C4-2B (cell line): ENCODE results near the gene LCORL.
"Not testable (repeated sequence)": the region's sequence is repeated elsewhere in the genome, so short reads cannot be mapped to it uniquely, and the experiment has no call there.

ENCODE experiments used
- H3K27ac ChIP-seq: fragments of 450-650 bp; 2 replicates; pipeline ENCODE4 v1.5.1; 2017
- ZFX ChIP-seq: fragments of 450-650 bp; IDR thresholded peaks from 2 replicates; pipeline ENCODE4 v1.6.1; 2017
- TF ChIP-seq, protein P1 (sequence below): fragments of 450-650 bp; conservative IDR thresholded peaks from 2 replicates; pipeline ENCODE4 v1.5.1; 2017; ENCODE audit warnings: mild to moderate bottlenecking

Gene LCORL

DNA sequence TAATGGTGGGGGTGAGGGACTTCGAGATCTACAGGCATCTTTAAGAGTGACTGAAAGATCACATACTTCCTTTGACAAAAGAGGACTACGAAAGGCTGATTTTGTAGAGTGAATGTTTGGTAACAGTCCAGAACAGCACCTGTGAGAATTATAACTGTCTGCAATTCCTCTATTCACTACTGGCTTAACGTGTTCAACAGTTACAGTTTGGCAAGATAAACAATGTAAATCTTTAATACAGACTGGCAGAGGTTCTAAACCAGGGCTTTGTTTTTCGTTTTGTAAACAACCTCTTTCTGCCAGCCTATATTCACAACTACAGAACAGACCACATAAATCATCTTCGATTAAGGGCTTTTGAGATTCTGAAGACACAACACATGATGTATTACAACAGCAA lies 143.9 kb downstream of the LCORL start:
- H3K27ac ChIP-seq, result no peak overlapping the region
- no peak for TF ChIP-seq ZFX
- TF ChIP-seq, protein P1, sequence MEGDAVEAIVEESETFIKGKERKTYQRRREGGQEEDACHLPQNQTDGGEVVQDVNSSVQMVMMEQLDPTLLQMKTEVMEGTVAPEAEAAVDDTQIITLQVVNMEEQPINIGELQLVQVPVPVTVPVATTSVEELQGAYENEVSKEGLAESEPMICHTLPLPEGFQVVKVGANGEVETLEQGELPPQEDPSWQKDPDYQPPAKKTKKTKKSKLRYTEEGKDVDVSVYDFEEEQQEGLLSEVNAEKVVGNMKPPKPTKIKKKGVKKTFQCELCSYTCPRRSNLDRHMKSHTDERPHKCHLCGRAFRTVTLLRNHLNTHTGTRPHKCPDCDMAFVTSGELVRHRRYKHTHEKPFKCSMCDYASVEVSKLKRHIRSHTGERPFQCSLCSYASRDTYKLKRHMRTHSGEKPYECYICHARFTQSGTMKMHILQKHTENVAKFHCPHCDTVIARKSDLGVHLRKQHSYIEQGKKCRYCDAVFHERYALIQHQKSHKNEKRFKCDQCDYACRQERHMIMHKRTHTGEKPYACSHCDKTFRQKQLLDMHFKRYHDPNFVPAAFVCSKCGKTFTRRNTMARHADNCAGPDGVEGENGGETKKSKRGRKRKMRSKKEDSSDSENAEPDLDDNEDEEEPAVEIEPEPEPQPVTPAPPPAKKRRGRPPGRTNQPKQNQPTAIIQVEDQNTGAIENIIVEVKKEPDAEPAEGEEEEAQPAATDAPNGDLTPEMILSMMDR, result no peak

DNA sequence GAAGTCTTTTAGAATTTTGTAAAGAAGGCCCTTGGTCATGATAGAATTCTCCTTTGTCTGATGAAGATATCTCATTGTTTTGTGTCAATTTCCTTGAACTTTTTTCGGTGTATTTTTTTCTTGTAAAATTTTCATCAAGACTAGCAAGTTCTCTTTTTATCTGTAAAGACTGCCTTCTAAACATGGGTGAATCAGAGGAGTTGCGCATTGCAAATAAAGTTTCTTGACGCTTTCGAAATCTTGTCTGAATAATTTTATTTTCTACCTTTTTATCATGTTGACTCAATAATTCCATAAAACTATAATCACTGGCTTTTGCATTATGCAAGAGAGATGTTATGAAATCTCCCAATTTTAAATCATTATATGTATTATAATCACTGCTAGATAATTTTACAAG lies 144.6 kb downstream of the LCORL start:
- TF ChIP-seq ZFX, result no peak
- TF ChIP-seq, protein P1, result no peak
- no peak overlapping the region for H3K27ac ChIP-seq

DNA sequence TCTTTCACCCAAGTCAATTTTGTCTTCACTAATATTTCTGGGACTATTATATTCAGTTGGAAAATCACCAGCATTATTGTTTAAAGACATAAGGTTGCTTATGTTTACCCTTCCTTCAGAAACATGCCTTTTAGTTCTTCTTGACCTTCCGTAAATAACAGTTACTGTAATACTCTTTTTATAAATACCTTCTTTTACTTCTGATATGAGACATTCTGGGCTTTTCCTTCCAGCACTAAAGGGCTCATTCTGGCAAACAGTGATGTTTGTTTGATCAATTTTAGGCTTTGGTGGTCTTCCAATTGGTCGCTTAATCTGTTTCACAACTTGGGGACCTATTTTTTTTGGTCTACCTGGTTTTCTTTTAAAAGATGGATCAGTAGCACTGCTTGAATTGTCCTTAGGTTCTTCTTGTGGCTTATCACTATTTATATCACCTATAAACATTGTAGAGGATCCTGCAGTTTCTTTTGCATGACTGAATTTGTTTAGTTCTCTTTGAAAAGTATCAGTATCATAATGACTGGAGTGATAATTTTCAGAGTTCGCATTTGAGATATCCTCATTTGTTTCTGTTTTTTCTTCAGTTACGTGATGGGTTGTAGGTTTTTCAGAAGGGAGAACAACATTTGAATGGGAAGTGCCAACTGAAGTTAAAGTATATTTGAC lies 146.0 kb downstream of the LCORL start:
- H3K27ac ChIP-seq, result no peak overlapping the region
- TF ChIP-seq ZFX, result no peak
- TF ChIP-seq, protein P1, result no peak

GRCh38 chr4:17869327-17869726 lies 152.2 kb downstream of the LCORL start:
- H3K27ac ChIP-seq, result no peak overlapping the region
- TF ChIP-seq ZFX, result no peak
- TF ChIP-seq, protein P1, result no peak

DNA sequence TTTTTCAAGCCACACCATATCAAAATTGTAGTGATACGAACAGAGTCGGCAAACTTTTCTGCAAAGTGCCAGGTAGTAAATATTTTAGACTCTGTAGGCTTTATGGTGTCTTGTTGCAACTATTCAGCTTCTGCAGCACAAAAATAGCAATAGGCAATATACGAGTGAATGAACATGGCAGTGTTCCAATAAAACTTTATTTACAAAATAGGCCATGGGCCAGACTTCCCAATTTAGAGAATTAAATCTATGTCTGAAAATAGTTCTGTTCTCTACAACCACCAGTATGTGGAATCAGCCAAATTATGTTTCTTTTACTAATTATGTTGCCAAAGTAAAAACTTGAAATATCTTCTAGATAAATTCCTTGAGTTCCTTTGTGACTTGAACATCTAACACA lies 154.3 kb downstream of the LCORL start:
- H3K27ac ChIP-seq, result no peak overlapping the region
- no peak for TF ChIP-seq ZFX

GRCh38 chr4:17866810-17867209 lies 154.7 kb downstream of the LCORL start:
- TF ChIP-seq, protein P1, result no peak
- TF ChIP-seq ZFX, result no peak
- no peak overlapping the region for H3K27ac ChIP-seq

GRCh38 chr4:17865866-17866363 lies 155.6 kb downstream of the LCORL start:
- no peak overlapping the region for H3K27ac ChIP-seq
- TF ChIP-seq, protein P1, result no peak
- TF ChIP-seq ZFX, result no peak

- not testable (repeated sequence) for H3K27ac ChIP-seq
Measured at GRCh38 chr4:17861906-17862305, 159.6 kb downstream of the LCORL start.
